ENCODE data around the gene KDM2B. TPM values are rescaled to one million over a fixed set of nuclear protein-coding genes. Genes with fewer than 3 reads are reported as not detected.
A peak's percentile ranks its signal among the peaks of the same experiment; 100 is the strongest.

KDM2B gene
- total and polyA plus RNA-seq, 3 donors from 2014 or later = 30.4 to 59.8 (median 54.9) TPM

DNA sequence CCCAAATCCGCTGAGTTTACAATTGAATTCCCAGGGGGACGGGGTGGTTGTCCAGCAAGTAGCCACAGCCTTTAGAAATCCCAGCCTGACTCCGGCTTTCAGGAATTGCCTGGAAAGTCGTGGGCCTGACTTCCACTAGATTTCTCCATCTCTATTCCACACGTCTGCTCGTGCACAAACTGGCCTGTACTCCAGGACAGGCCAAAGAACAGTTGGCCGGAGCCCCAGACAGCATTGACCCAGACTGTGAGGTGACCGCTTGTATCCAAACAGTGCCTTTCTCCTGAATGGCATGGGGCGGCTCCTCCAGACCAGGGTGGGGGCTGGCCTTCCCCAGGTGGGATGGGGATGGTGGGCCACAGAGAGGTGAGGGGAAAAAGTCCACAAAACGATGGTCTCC lies 62.2 kb downstream of the KDM2B start:
- no peak for TF ChIP-seq POLR2A (IDR thresholded peaks at IDR 0.05)
- TF ChIP-seq, protein P1, sequence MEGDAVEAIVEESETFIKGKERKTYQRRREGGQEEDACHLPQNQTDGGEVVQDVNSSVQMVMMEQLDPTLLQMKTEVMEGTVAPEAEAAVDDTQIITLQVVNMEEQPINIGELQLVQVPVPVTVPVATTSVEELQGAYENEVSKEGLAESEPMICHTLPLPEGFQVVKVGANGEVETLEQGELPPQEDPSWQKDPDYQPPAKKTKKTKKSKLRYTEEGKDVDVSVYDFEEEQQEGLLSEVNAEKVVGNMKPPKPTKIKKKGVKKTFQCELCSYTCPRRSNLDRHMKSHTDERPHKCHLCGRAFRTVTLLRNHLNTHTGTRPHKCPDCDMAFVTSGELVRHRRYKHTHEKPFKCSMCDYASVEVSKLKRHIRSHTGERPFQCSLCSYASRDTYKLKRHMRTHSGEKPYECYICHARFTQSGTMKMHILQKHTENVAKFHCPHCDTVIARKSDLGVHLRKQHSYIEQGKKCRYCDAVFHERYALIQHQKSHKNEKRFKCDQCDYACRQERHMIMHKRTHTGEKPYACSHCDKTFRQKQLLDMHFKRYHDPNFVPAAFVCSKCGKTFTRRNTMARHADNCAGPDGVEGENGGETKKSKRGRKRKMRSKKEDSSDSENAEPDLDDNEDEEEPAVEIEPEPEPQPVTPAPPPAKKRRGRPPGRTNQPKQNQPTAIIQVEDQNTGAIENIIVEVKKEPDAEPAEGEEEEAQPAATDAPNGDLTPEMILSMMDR (IDR thresholded peaks at IDR 0.05) = no peak
- DNase-seq = peak; percentile 32
- H3K27ac ChIP-seq = no peak overlapping the region
- intact Hi-C loops (cut with DNase I; ENCODE audit: low total_unique reads) = no loop called here
- peaks cover 3% of the 10 kb centered on the region for H3K4me1 ChIP-seq
- no peaks in the 10 kb centered on the region for H3K36me3 ChIP-seq (ENCODE audit: low read depth, missing control alignments)
- whole genome bisulfite sequencing, 2 donors = 74 to 78% methylated on average over 10 of the region's 10 CpGs
- no peaks in the 10 kb centered on the region for H3K27me3 ChIP-seq
- no peak overlapping the region for H3K4me3 ChIP-seq
- no peaks in the 10 kb centered on the region for H3K9me3 ChIP-seq

DNA sequence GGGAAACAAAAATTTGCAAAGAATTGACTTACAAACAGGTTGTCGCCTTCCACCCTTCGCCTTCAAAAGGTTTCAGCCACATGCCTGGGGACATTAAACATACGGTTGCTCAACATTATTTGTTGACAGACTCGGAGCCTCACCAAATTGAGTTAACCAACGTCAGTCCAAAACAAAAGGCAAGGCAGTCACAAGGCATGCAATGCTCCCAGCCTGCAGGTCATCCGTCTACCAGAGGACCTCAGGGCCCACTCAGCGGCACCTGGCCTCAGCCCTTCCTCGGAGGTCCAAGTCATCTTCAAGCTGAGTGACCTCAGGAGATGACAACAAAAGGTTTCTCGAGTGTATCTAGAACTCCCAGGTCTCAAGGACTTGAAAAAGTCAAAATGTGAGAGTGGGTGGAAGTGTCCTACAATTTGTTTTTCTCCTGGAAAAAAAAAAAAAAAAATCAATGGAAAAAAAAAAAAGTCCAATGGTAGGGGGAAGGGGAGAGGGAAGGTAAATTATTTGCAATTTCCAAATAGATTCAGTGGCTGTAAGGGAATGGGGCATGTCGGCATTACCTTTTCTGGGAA lies 64.3 kb downstream of the KDM2B start:
- H3K4me1 ChIP-seq = peaks cover 16% of the 10 kb centered on the region
- TF ChIP-seq, protein P1 (IDR thresholded peaks at IDR 0.05) = no peak
- no peak for TF ChIP-seq POLR2A (IDR thresholded peaks at IDR 0.05)
- H3K27ac ChIP-seq = no peak overlapping the region
- H3K4me3 ChIP-seq = no peak overlapping the region
- 86 to 90% methylated on average over 10 of the region's 10 CpGs for WGBS, 2 donors
- no peaks in the 10 kb centered on the region for H3K27me3 ChIP-seq
- no peaks in the 10 kb centered on the region for H3K36me3 ChIP-seq (ENCODE audit: low read depth, missing control alignments)
- DNase-seq = no peak
- intact Hi-C loops (cut with DNase I; ENCODE audit: low total_unique reads) = no loop called here
- no peaks in the 10 kb centered on the region for H3K9me3 ChIP-seq

DNA sequence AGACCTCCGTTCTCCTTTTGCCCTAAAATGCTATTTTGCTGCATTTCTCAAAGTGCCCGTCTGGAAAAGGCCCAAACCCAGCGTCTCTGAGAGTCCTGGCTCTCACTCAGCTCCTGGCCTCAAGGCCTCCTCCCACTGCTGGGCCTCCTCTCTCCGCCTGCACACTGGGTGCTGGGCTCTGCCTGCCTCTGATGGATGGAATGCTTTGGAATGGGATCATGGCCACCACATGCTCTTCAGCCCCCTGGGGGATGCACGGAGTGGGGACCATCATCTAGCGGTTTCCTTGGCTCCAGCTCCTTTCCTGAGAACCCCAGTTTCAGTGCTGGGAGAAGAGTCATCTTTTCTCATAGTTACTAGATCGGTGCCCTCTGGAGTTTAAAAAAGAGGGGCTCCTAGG lies 65.2 kb downstream of the KDM2B start:
- Histone ChIP-seq H3K9me3 (no peaks in the 10 kb centered on the region), H3K4me3 (no peak overlapping the region), H3K27me3 (no peaks in the 10 kb centered on the region), H3K4me1 (peaks cover 16% of the 10 kb centered on the region), H3K27ac (no peak overlapping the region), H3K36me3 (ENCODE audit: low read depth, missing control alignments) (no peaks in the 10 kb centered on the region)
- intact Hi-C loops (cut with DNase I; ENCODE audit: low total_unique reads) = no loop called here
- WGBS, 2 donors = 70% methylated on average over 7 of the region's 7 CpGs
- TF ChIP-seq, protein P1 (IDR thresholded peaks at IDR 0.05) = no peak
- no peak for TF ChIP-seq POLR2A (IDR thresholded peaks at IDR 0.05)
- no peak for DNase-seq

DNA sequence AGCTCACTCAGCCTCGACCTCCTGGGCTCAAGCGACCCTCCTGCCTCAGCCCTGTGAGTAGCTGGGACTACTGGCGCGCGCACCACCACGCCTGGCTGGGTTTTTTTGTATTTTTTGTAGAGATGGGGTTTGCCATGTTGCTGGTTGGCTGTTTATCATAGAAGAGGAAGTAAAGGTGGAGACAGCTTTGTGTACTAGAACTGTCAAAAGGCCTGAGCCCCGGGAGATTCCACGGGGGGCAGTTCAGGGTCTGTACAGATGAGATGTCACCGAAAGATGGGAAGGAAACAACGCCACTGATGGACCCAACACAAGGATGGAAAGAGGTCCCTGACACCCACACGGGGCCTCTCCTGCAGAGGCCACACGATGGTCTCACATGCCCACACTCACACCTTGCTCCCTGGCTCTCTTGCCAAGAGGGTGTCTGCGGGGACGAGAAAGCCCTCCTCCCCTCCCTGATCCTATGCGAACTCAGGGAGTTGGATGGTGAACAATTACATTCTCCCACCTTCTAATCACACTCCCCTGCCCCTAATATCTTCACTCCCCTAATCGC lies 66.6 kb downstream of the KDM2B start:
- H3K36me3 ChIP-seq (ENCODE audit: low read depth, missing control alignments) = no peaks in the 10 kb centered on the region
- H3K27me3 ChIP-seq = no peaks in the 10 kb centered on the region
- no peak overlapping the region for H3K27ac ChIP-seq
- H3K4me3 ChIP-seq = no peak overlapping the region
- WGBS, 2 donors = 49 to 66% methylated on average over 16 of the region's 16 CpGs
- H3K4me1 ChIP-seq = peaks cover 16% of the 10 kb centered on the region
- DNase-seq = no peak
- intact Hi-C loops (cut with DNase I; ENCODE audit: low total_unique reads) = no loop called here
- no peaks in the 10 kb centered on the region for H3K9me3 ChIP-seq
- TF ChIP-seq, protein P1 (IDR thresholded peaks at IDR 0.05) = no peak
- TF ChIP-seq POLR2A (IDR thresholded peaks at IDR 0.05) = no peak
